ENCODE measurements around the gene NKAIN1.

DNA sequence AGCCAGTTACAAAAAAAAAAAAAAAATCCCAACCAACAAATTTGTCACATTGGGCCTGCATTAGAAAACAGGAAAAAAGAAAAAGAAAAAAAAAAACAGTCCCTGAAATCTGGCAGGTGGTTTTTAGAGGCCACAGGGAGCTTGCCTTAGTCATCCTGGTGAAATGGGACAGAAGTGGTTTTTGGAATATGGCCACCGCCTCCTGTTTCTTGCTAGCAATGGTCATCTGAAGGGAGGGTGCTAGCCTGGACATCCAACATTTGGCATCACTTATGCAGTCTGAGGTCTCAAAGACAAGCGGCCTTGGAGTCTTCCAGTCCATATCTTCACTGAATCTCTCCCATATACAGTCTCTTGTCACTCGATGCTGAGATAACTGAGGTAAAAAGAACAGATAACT lies 20.1 kb upstream of the NKAIN1 start:
- TF ChIP-seq, protein P1, sequence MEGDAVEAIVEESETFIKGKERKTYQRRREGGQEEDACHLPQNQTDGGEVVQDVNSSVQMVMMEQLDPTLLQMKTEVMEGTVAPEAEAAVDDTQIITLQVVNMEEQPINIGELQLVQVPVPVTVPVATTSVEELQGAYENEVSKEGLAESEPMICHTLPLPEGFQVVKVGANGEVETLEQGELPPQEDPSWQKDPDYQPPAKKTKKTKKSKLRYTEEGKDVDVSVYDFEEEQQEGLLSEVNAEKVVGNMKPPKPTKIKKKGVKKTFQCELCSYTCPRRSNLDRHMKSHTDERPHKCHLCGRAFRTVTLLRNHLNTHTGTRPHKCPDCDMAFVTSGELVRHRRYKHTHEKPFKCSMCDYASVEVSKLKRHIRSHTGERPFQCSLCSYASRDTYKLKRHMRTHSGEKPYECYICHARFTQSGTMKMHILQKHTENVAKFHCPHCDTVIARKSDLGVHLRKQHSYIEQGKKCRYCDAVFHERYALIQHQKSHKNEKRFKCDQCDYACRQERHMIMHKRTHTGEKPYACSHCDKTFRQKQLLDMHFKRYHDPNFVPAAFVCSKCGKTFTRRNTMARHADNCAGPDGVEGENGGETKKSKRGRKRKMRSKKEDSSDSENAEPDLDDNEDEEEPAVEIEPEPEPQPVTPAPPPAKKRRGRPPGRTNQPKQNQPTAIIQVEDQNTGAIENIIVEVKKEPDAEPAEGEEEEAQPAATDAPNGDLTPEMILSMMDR (IDR thresholded peaks at IDR 0.05) = no peak
- no peak for TF ChIP-seq POLR2A (IDR thresholded peaks at IDR 0.05)
